Transverse colon (tissue), 4 donors: Measurements from ENCODE around the gene HID1. TPM values are rescaled to one million over a fixed set of nuclear protein-coding genes. Genes with fewer than 3 reads are reported as not detected.

Experiments
- DNase-seq: peaks from one replicate; pipeline ENCODE4 v3.0.0-alpha.2; 2019
- H3K27ac ChIP-seq, 4 donors: fragments of 200-600 bp; sonication (generic); 2 replicates each; pipeline ENCODE4 v1.5.1; 2016 to 2018; ENCODE audit warnings: inconsistent platforms in 4 of 4
- H3K27me3 ChIP-seq: fragments of 200-600 bp; sonication (generic); 2 replicates; pipeline ENCODE4 v1.5.1; 2017; ENCODE audit warnings: inconsistent platforms
- H3K36me3 ChIP-seq, 4 donors: fragments of 200-600 bp; sonication (generic); 2 replicates each; pipeline ENCODE4 v1.5.1; 2017 to 2019; ENCODE audit warnings: inconsistent platforms in 4 of 4
- H3K4me1 ChIP-seq, 4 donors: fragments of 200-600 bp; sonication (generic); 2 replicates each; pipeline ENCODE4 v1.5.1; 2017 to 2020; ENCODE audit warnings: inconsistent platforms in 4 of 4
- H3K4me3 ChIP-seq, 4 donors: fragments of 200-600 bp; sonication (generic); 1 replicate in 1 of 4; 2 replicates in 3 of 4; pipeline versions ENCODE4 v1.5.1 to v1.6.1; 2017 to 2019; ENCODE audit warnings: inconsistent platforms in 4 of 4
- H3K9me3 ChIP-seq, 2 donors: fragments of 200-600 bp; sonication (generic); 2 replicates each; pipeline ENCODE4 v1.5.1; 2017 to 2019; ENCODE audit warnings: inconsistent platforms in 2 of 2
- EP300 ChIP-seq: sonication (generic); formaldehyde crosslinking; IDR thresholded peaks from one replicate; pipeline ENCODE4 v1.6.1; 2017; ENCODE audit warnings: antibody characterized with exemption, low read depth
- POLR2A ChIP-seq: fragments of 450-650 bp; IDR thresholded peaks from one replicate; pipeline ENCODE4 v1.6.1; 2016; ENCODE audit warnings: antibody characterized with exemption, mild to moderate bottlenecking, moderate library complexity
- POLR2AphosphoS5 ChIP-seq, 3 donors: sonication (generic); formaldehyde crosslinking; IDR thresholded peaks; one replicate each; pipeline ENCODE4 v1.6.1; 2016; ENCODE audit warnings: antibody characterized with exemption in 3 of 3
- WGBS, 2 donors: methylation state at CpG; one replicate each; pipeline ENCODE4 v1.1.5; 2018; ENCODE audit warnings: low coverage in 1 of 2; 5-methylcytosine and 5-hydroxymethylcytosine counted together
- in situ Hi-C, 4 donors: fragments of 200-750 bp; cut with MboI; loops; one replicate each; pipeline versions ENCODE4 v1.15.0 to v1.15.1; 2017; ENCODE audit warnings: low sequenced_read_pairs in 3 of 4, low pct_ligation_motif_present in 1 of 4, low pct_unique_long_range_greater_than_20kb in 1 of 4
- intact Hi-C: fragments of 100-400 bp; cut with DNase I; formaldehyde crosslinking; loops from one replicate; pipeline ENCODE4 v1.15.1; 2023; ENCODE audit warnings: low total_unique reads
- total RNA-seq, 4 donors: library from RNA; depleted of rRNA; stranded (reverse); fragments of >200 nt; gene quantifications; one replicate each; pipeline ENCODE4 v1.1.0, GENCODE V29; 2016
- TF ChIP-seq, protein P1 (sequence below), 5 experiments: fragments of 200-600 bp in 3 of 5; fragments of 450-650 bp in 2 of 5; sonication (generic) in 3 of 5; IDR thresholded peaks; 1 replicate in 2 of 5; 2 replicates in 3 of 5; pipeline ENCODE4 v1.5.1; 2016 to 2017; ENCODE audit warnings: antibody characterized with exemption in 5 of 5, inconsistent platforms in 3 of 5, mild to moderate bottlenecking in 2 of 5, moderate library complexity in 1 of 5

HID1 gene
- total RNA-seq, 4 donors from 2014 or later: 30.2 to 221 (median 50.7) TPM

DNA sequence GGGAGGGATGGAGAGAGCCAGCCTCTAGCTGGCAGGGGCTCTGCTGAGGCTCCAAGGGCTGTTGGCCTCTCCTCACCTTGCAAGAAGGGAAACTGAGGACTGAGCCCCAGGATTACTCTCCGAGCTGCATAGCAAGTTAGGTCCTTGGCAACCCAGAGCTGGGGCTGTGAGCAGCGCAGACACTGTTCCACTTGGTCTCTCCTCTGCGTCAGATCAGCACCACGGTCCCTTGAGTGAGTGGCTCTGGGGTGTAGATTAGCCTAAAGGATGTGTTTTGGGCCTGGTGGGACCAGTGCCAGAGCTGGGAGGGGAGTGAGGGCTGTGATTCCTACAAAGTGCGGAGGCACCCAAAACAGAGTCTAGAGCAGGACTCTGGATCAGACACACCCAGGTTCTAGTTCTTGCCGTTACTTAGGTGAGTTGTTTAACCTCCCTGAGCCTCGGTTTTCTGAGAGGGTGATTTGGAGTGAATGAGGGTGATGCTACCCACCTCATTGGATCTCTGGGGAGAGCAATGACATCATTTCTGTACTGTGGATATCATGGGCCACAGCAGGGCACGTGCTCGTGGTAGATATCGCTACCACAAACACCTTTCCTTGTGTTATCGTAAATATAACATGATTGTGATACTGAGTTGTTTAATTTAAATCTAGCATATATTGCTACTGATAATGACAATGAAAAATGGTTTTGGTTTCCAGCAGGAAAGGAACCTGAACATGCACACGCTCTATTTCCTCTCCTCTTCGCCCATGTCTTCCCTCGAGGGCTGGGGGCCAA is 71.0 kb downstream of the HID1 start:
- no peaks in the 10 kb centered on the region for H3K36me3 ChIP-seq
- intact Hi-C loops: no loop called here
- WGBS, 2 donors: 71% methylated on average over 14 of the region's 14 CpGs; no CpG with 5 or more reads in 1 of the 2 donors
- H3K27ac ChIP-seq: no peak overlapping the region
- H3K9me3 ChIP-seq: no peaks in the 10 kb centered on the region
- peaks cover 26% of the 10 kb centered on the region for H3K27me3 ChIP-seq
- DNase-seq: no peak
- TF ChIP-seq POLR2AphosphoS5 (IDR thresholded peaks at IDR 0.05): no peak
- TF ChIP-seq, protein P1, sequence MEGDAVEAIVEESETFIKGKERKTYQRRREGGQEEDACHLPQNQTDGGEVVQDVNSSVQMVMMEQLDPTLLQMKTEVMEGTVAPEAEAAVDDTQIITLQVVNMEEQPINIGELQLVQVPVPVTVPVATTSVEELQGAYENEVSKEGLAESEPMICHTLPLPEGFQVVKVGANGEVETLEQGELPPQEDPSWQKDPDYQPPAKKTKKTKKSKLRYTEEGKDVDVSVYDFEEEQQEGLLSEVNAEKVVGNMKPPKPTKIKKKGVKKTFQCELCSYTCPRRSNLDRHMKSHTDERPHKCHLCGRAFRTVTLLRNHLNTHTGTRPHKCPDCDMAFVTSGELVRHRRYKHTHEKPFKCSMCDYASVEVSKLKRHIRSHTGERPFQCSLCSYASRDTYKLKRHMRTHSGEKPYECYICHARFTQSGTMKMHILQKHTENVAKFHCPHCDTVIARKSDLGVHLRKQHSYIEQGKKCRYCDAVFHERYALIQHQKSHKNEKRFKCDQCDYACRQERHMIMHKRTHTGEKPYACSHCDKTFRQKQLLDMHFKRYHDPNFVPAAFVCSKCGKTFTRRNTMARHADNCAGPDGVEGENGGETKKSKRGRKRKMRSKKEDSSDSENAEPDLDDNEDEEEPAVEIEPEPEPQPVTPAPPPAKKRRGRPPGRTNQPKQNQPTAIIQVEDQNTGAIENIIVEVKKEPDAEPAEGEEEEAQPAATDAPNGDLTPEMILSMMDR (IDR thresholded peaks at IDR 0.05): no peak
- no peak for TF ChIP-seq EP300
- TF ChIP-seq POLR2A: no peak
- H3K4me3 ChIP-seq: no peak overlapping the region
- H3K4me1 ChIP-seq: no peaks in the 10 kb centered on the region
- in situ Hi-C loops: no loop called here

Other genes with a start within 250 kb of the HID1 start
- 10 to 100 TPM in 1 of 4 donors, 1 to 10 TPM in 2, not detected in 1; 5.2 to 10.5 (median 5.4) TPM for gene RAB37, start 235.5 kb downstream of the HID1 start, total RNA-seq
- 100 to 1,000 TPM; 118 to 463 (median 233) TPM for gene NHERF1, start 224.1 kb downstream of the HID1 start, total RNA-seq
- gene NAT9, start 196.4 kb downstream of the HID1 start, total RNA-seq: 10 to 100 TPM; 18.3 to 34.4 (median 27.6) TPM
- under 1 TPM in 2 of 4 donors, not detected in 2; 0.27 to 0.40 TPM for gene GRIN2C, start 112.9 kb downstream of the HID1 start, total RNA-seq
- gene FDXR, start 99.8 kb downstream of the HID1 start, total RNA-seq: 10 to 100 TPM in 2 of 4 donors, 1 to 10 TPM in 2; 5.8 to 16.2 (median 10.4) TPM
- 10 to 100 TPM in 1 of 4 donors, 1 to 10 TPM in 1, under 1 TPM in 1, not detected in 1; 0.64 to 25.8 (median 3.7) TPM for gene FADS6, start 79.1 kb downstream of the HID1 start, total RNA-seq
- under 1 TPM in 2 of 4 donors, not detected in 2; 0.27 to 0.32 TPM for gene USH1G, start 49.5 kb downstream of the HID1 start, total RNA-seq
- 10 to 100 TPM in 3 of 4 donors, 1 to 10 TPM in 1; 3.4 to 99.1 (median 62.6) TPM for gene OTOP2, start 48.5 kb downstream of the HID1 start, total RNA-seq
- gene OTOP3, start 36.9 kb downstream of the HID1 start, total RNA-seq: 1 to 10 TPM in 2 of 4 donors, not detected in 2; 1.6 to 3.8 TPM
- gene CDR2L, start 14.9 kb upstream of the HID1 start, total RNA-seq: 1 to 10 TPM; 2.0 to 5.6 (median 3.6) TPM
- gene MRPL58, start 39.9 kb upstream of the HID1 start, total RNA-seq: 10 to 100 TPM in 2 of 4 donors, under 1 TPM in 1, not detected in 1; 1.00 to 41.3 (median 37.4) TPM
- gene ATP5PD, start 74.2 kb upstream of the HID1 start, total RNA-seq: 100 to 1,000 TPM in 3 of 4 donors, 10 to 100 TPM in 1; 75.2 to 373 (median 245) TPM
- gene KCTD2, start 74.5 kb upstream of the HID1 start, total RNA-seq: 10 to 100 TPM; 14.5 to 24.7 (median 19.7) TPM
- gene SLC16A5, start 115.2 kb upstream of the HID1 start, total RNA-seq: 10 to 100 TPM; 65.9 to 94.6 (median 79.5) TPM
- 10 to 100 TPM in 3 of 4 donors, 1 to 10 TPM in 1; 8.2 to 41.1 (median 21.4) TPM for gene ARMC7, start 137.2 kb upstream of the HID1 start, total RNA-seq
- gene NT5C, start 159.0 kb upstream of the HID1 start, total RNA-seq: 100 to 1,000 TPM; 162 to 247 (median 208) TPM
- 100 to 1,000 TPM in 3 of 4 donors, 10 to 100 TPM in 1; 61.7 to 293 (median 219) TPM for gene JPT1, start 181.8 kb upstream of the HID1 start, total RNA-seq
- gene SUMO2, start 210.2 kb upstream of the HID1 start, total RNA-seq: 10 to 100 TPM in 3 of 4 donors, 1 to 10 TPM in 1; 6.4 to 56.5 (median 47.9) TPM
- 100 to 1,000 TPM in 1 of 4 donors, 10 to 100 TPM in 3; 13.1 to 204 (median 31.8) TPM for gene NUP85, start 232.9 kb upstream of the HID1 start, total RNA-seq